ENCODE results near the gene RORC.

- TF ChIP-seq CTCF (IDR thresholded peaks at IDR 0.05) (no peak), POLR2AphosphoS5 (IDR thresholded peaks at IDR 0.05) (no peak)
Measured at GRCh38 chr1:151858886-151859665, 27.5 kb upstream of the RORC start.

Measured in breast epithelium (tissue), 3 donors.